Neuronal stem cell (in vitro differentiated cells): ENCODE results near the gene PRF1.

Source experiments
- DNase-seq: peaks from one replicate; pipeline ENCODE4 v3.0.0-alpha.2; 2013; ENCODE audit warnings: low spot score
- H2AFZ ChIP-seq: one replicate; pipeline ENCODE4 v1.6.1; 2013; ENCODE audit warnings: mild to moderate bottlenecking, low read length, inconsistent platforms
- H2AK5ac ChIP-seq: 2 replicates; pipeline ENCODE4 v1.6.1; 2013; ENCODE audit warnings: low read depth, mild to moderate bottlenecking, inconsistent platforms, low read length, moderate library complexity, mixed read lengths
- H2BK120ac ChIP-seq: 2 replicates; pipeline ENCODE4 v1.6.1; 2013; ENCODE audit warnings: low read depth, mild to moderate bottlenecking, inconsistent platforms, low read length, moderate library complexity, mixed read lengths
- H2BK12ac ChIP-seq: one replicate; pipeline ENCODE4 v1.6.1; 2013; ENCODE audit warnings: low read length, inconsistent platforms
- H2BK15ac ChIP-seq: 2 replicates; pipeline ENCODE4 v1.6.1; 2013; ENCODE audit warnings: mild to moderate bottlenecking, low read length, inconsistent platforms, mixed read lengths
- H2BK5ac ChIP-seq: one replicate; pipeline ENCODE4 v1.6.1; 2013; ENCODE audit warnings: inconsistent platforms, mild to moderate bottlenecking, low read length, moderate library complexity
- H3K14ac ChIP-seq: one replicate; pipeline ENCODE4 v1.6.1; 2013; ENCODE audit warnings: low read length, inconsistent platforms
- H3K18ac ChIP-seq: 2 replicates; pipeline ENCODE4 v1.6.1; 2013; ENCODE audit warnings: low read length, inconsistent platforms
- H3K23ac ChIP-seq: 2 replicates; pipeline ENCODE4 v1.6.1; 2013; ENCODE audit warnings: low read depth, mild to moderate bottlenecking, mixed read lengths, low read length, inconsistent platforms; ENCODE audit not compliant: poor library complexity
- H3K27ac ChIP-seq: replicated peaks from 3 replicates; pipeline ENCODE4 v1.5.1; 2013; ENCODE audit warnings: low read length, inconsistent platforms
- H3K27me3 ChIP-seq, 3 experiments: 2 replicates each; pipeline ENCODE4 v1.6.1; 2013; ENCODE audit warnings: low read length in 3 of 3, mild to moderate bottlenecking in 2 of 3, inconsistent platforms in 1 of 3, low read depth in 1 of 3, mixed read lengths in 1 of 3, moderate library complexity in 1 of 3; ENCODE audit not compliant: control insufficient read depth in 3 of 3, insufficient read depth in 3 of 3
- H3K36me3 ChIP-seq, 2 donors: replicated peaks in 1 of 2; 2 replicates each; pipeline ENCODE4 v1.6.1; 2013; ENCODE audit warnings: low read length in 2 of 2; ENCODE audit not compliant: control insufficient read depth in 2 of 2, insufficient read depth in 2 of 2
- H3K4ac ChIP-seq: 2 replicates; pipeline ENCODE4 v1.6.1; 2013; ENCODE audit warnings: inconsistent platforms, mild to moderate bottlenecking, low read length, moderate library complexity
- H3K4me1 ChIP-seq, 2 donors: 1 replicate in 1 of 2; 2 replicates in 1 of 2; pipeline ENCODE4 v1.6.1; 2013; ENCODE audit warnings: low read length in 2 of 2, low read depth in 1 of 2; ENCODE audit not compliant: control insufficient read depth in 2 of 2, insufficient read depth in 1 of 2
- H3K4me2 ChIP-seq: one replicate; pipeline ENCODE4 v1.6.1; 2013; ENCODE audit warnings: mild to moderate bottlenecking, low read length, inconsistent platforms; ENCODE audit not compliant: insufficient read depth, poor library complexity, severe bottlenecking
- H3K4me3 ChIP-seq, 2 donors: 2 replicates each; pipeline ENCODE4 v1.5.1; 2013; ENCODE audit warnings: low read length in 2 of 2, mild to moderate bottlenecking in 2 of 2, inconsistent platforms in 1 of 2, moderate library complexity in 1 of 2
- H3K79me1 ChIP-seq: one replicate; pipeline ENCODE4 v1.6.1; 2013; ENCODE audit warnings: low read depth, mild to moderate bottlenecking, inconsistent platforms, low read length, moderate library complexity
- H3K9ac ChIP-seq: one replicate; pipeline ENCODE4 v1.6.1; 2013; ENCODE audit warnings: mild to moderate bottlenecking, low read depth, low read length, inconsistent platforms; ENCODE audit not compliant: poor library complexity
- H3K9me3 ChIP-seq, 2 donors: replicated peaks in 1 of 2; 2 replicates each; pipeline versions ENCODE3 to v1.6.1; 2013; ENCODE audit warnings: low read length in 2 of 2, mild to moderate bottlenecking in 2 of 2, inconsistent platforms in 1 of 2, low read depth in 1 of 2, mixed read lengths in 1 of 2, moderate library complexity in 1 of 2; ENCODE audit not compliant: control insufficient read depth in 2 of 2, insufficient read depth in 1 of 2
- H4K8ac ChIP-seq: one replicate; pipeline ENCODE4 v1.6.1; 2013; ENCODE audit warnings: low read depth, mild to moderate bottlenecking, inconsistent platforms, low read length, moderate library complexity
- H4K91ac ChIP-seq: one replicate; pipeline ENCODE4 v1.6.1; 2013; ENCODE audit warnings: low read length, low read depth, mild to moderate bottlenecking, inconsistent platforms; ENCODE audit not compliant: poor library complexity
- WGBS, 2 donors: extraction: QIAGEN DNeasy Blood & Tissue Kit; methylation state at CpG; one replicate each; pipeline ENCODE4 v1.1.7; 2013; ENCODE audit warnings: missing lambda C conversion rate in 2 of 2, mixed read lengths in 1 of 2; ENCODE audit not compliant: insufficient read length in 2 of 2, insufficient replicate concordance in 1 of 2; ENCODE audit errors: extremely low coverage in 2 of 2; 5-methylcytosine and 5-hydroxymethylcytosine counted together

The PRF1 gene

GRCh38 chr10:70595566-70596016, 7.0 kb downstream of the PRF1 start:
- H2BK15ac ChIP-seq = no peak overlapping the region

GRCh38 chr10:70594161-70594560, 8.4 kb downstream of the PRF1 start:
- no peak overlapping the region for H3K4ac ChIP-seq
- H3K4me3 ChIP-seq = no peak overlapping the region
- no peaks in the 10 kb centered on the region for H3K36me3 ChIP-seq
- no peak overlapping the region for H3K27ac ChIP-seq
- no peak overlapping the region for H4K8ac ChIP-seq
- no peak overlapping the region for H2AFZ ChIP-seq
- no CpG with 5 or more reads among the region's 3 CpGs for WGBS, 2 donors
- H2BK15ac ChIP-seq = no peak overlapping the region
- no peak overlapping the region for H3K9ac ChIP-seq
- H3K79me1 ChIP-seq = no peaks in the 10 kb centered on the region
- H3K9me3 ChIP-seq = no peaks in the 10 kb centered on the region
- H2BK5ac ChIP-seq = no peak overlapping the region
- no peak overlapping the region for H2BK12ac ChIP-seq
- peak overlapping the region; percentile 11 for H3K18ac ChIP-seq
- no peak overlapping the region for H3K23ac ChIP-seq
- no peak overlapping the region for H2BK120ac ChIP-seq
- H3K14ac ChIP-seq = no peak overlapping the region
- H3K4me1 ChIP-seq = peaks cover 0 to 1% of the 10 kb centered on the region in 2 donors
- no peak for DNase-seq
- H3K27me3 ChIP-seq = peaks cover 0 to 15% (median 0%) of the 10 kb centered on the region in 3 experiments
- no peak overlapping the region for H4K91ac ChIP-seq
- no peak overlapping the region for H2AK5ac ChIP-seq
- no peak overlapping the region for H3K4me2 ChIP-seq

More at GRCh38 chr10:70595566-70596016, 7.0 kb downstream of the PRF1 start:
- H2BK5ac ChIP-seq = no peak overlapping the region
- no peaks in the 10 kb centered on the region for H3K79me1 ChIP-seq
- H3K9ac ChIP-seq = no peak overlapping the region
- H2BK120ac ChIP-seq = no peak overlapping the region
- no peak overlapping the region for H3K23ac ChIP-seq
- no peak overlapping the region for H3K4me3 ChIP-seq
- H3K18ac ChIP-seq = no peak overlapping the region
- DNase-seq = no peak
- no peak overlapping the region for H4K91ac ChIP-seq
- H3K14ac ChIP-seq = no peak overlapping the region
- peaks cover 0 to 15% (median 0%) of the 10 kb centered on the region in 3 experiments for H3K27me3 ChIP-seq
- H4K8ac ChIP-seq = no peak overlapping the region
- no peak overlapping the region for H2AFZ ChIP-seq
- no peak overlapping the region for H3K4ac ChIP-seq
- no peak overlapping the region for H3K27ac ChIP-seq
- no peak overlapping the region for H3K4me2 ChIP-seq
- no peaks in the 10 kb centered on the region for H3K36me3 ChIP-seq
- no peaks in the 10 kb centered on the region for H3K9me3 ChIP-seq
- no peak overlapping the region for H2AK5ac ChIP-seq
- H3K4me1 ChIP-seq = peaks cover 0 to 1% of the 10 kb centered on the region in 2 donors
- H2BK12ac ChIP-seq = no peak overlapping the region
- no CpG with 5 or more reads among the region's 5 CpGs for WGBS, 2 donors

GRCh38 chr10:70593513-70593890, 9.0 kb downstream of the PRF1 start:
- no CpG with 5 or more reads among the region's 7 CpGs for WGBS, 2 donors
- Histone ChIP-seq H3K36me3 (no peaks in the 10 kb centered on the region), H2BK120ac (no peak overlapping the region), H4K91ac (no peak overlapping the region), H3K23ac (no peak overlapping the region), H2AK5ac (no peak overlapping the region), H3K14ac (no peak overlapping the region), H4K8ac (no peak overlapping the region), H3K79me1 (no peaks in the 10 kb centered on the region), H3K9me3 (no peaks in the 10 kb centered on the region), H3K4me2 (no peak overlapping the region), H3K4me3 (no peak overlapping the region), H2BK12ac (no peak overlapping the region), H3K4me1 (peaks cover 0 to 1% of the 10 kb centered on the region in 2 donors), H2BK5ac (no peak overlapping the region), H2AFZ (no peak overlapping the region), H3K4ac (no peak overlapping the region), H2BK15ac (no peak overlapping the region), H3K18ac (no peak overlapping the region), H3K9ac (no peak overlapping the region), H3K27me3 (peaks cover 0 to 15% (median 0%) of the 10 kb centered on the region in 3 experiments), H3K27ac (no peak overlapping the region)
- no peak for DNase-seq

- no CpG with 5 or more reads among the region's 16 CpGs for WGBS, 2 donors
- H2BK120ac ChIP-seq = no peak overlapping the region
Observed at GRCh38 chr10:70592746-70593512, 9.6 kb downstream of the PRF1 start.

More at GRCh38 chr10:70592746-70593512, 9.6 kb downstream of the PRF1 start:
- no peak overlapping the region for H2BK12ac ChIP-seq
- no peak overlapping the region for H2BK15ac ChIP-seq
- H2BK5ac ChIP-seq = no peak overlapping the region
- peaks cover 0 to 15% (median 0%) of the 10 kb centered on the region in 3 experiments for H3K27me3 ChIP-seq
- peak overlapping the region; percentile 22 for H3K18ac ChIP-seq
- no peak overlapping the region for H3K9ac ChIP-seq
- peaks cover 0 to 1% of the 10 kb centered on the region in 2 donors for H3K4me1 ChIP-seq
- H3K23ac ChIP-seq = peak overlapping the region; percentile 25
- no peak overlapping the region for H4K91ac ChIP-seq
- DNase-seq = no peak
- no peak overlapping the region for H4K8ac ChIP-seq
- H3K4me2 ChIP-seq = no peak overlapping the region
- no peaks in the 10 kb centered on the region for H3K36me3 ChIP-seq
- H3K14ac ChIP-seq = no peak overlapping the region
- no peak overlapping the region for H2AFZ ChIP-seq
- H3K9me3 ChIP-seq = no peaks in the 10 kb centered on the region
- no peaks in the 10 kb centered on the region for H3K79me1 ChIP-seq
- no peak overlapping the region for H3K27ac ChIP-seq
- peak overlapping the region; percentile 68 for H2AK5ac ChIP-seq
- no peak overlapping the region for H3K4me3 ChIP-seq
- no peak overlapping the region for H3K4ac ChIP-seq
